T47D (cell line): ENCODE data around the gene SART3.

Source experiments
- DNase-seq, 2 experiments: peaks; one replicate each; pipeline versions ENCODE4 v3.0.0 to v3.0.0-alpha.2; 2011 to 2012; ENCODE audit warnings: low read depth in 1 of 2, low spot score in 1 of 2
- JUND ChIP-seq: IDR thresholded peaks from 2 replicates; pipeline ENCODE4 v1.6.1; 2012; ENCODE audit warnings: low read depth
- in situ Hi-C: cut with HindIII; loops from 2 replicates; pipeline ENCODE4 v1.10.0; 2016; ENCODE audit warnings: low sequenced_read_pairs, low pct_unique_long_range_greater_than_20kb

SART3 gene

GRCh38 chr12:108484845-108485244 is 76.1 kb downstream of the SART3 start:
- TF ChIP-seq JUND = no peak
- DNase-seq = no peak
- in situ Hi-C loops = no loop called here

DNA sequence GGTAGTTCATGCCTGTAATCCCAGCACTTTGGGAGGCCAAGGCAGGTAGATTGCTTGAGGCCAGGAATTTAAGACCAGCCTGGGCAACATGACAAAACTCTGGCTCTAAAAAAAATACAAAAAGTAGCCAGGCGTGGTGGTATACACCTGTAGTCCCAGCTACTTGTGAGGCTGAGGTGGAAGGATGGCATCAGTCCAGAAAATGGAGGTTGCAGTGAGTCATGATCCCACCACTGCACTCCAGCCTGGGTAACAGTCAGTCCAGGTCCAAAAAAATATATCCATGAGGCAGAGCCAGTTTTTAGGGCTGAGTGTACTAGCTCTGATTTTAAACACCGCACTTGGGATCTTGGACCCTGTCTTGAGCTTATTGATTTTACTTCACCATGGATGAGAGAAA is 76.5 kb downstream of the SART3 start:
- TF ChIP-seq JUND = no peak
- in situ Hi-C loops = no loop called here
- no peak for DNase-seq

DNA sequence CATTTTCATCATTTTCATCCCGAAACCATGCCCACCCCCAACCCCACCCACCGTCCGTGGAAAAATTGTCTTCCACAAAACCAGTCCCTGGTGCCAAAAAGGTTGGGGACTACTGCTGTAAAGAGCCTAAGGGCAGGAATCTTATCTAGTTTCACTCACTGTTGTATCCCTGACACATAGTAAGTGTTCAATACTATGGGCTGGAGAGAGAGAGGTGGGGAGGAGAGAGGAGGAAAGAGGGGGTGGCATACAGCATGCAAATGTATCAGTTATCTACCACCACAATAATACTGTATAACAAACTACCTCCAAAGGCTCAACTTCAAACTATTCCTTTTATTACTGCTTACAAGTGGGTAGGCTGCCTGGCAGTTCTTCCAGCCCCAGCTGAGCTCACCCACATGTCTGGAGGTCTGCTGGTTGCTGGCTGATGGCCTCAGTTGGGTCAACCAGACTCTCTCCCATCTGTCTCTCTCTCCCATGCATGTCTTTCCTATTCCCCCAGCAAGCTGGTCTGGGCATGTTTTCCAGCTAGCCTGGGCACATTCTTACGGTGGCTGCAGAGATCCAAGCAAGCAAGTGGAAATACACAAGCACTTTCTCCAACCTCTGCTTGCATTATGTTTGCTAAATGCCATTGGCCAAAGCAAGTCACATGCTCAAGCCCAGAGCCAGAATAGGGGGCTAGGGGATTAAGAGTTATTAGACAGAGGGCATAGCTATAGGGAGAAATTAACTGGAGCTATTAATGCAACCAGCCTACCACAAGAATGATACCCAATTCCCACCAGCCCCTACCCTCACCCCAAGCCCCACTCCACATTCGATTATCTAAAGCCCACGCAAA is 77.5 kb downstream of the SART3 start:
- in situ Hi-C loops = no loop called here
- peak in 1 of 2 experiments; percentile 21 for DNase-seq
- TF ChIP-seq JUND = no peak

- in situ Hi-C loops = no loop called here
- no peak for DNase-seq
- TF ChIP-seq JUND = no peak
Observed at GRCh38 chr12:108482717-108483212, 78.2 kb downstream of the SART3 start.

GRCh38 chr12:108479364-108480070 is 81.5 kb downstream of the SART3 start:
- no peak for DNase-seq
- TF ChIP-seq JUND = no peak
- in situ Hi-C loops = no loop called here

GRCh38 chr12:108478611-108479206 is 82.3 kb downstream of the SART3 start:
- no peak for DNase-seq
- TF ChIP-seq JUND = no peak
- in situ Hi-C loops = no loop called here

GRCh38 chr12:108477881-108478259 is 83.1 kb downstream of the SART3 start:
- in situ Hi-C loops = no loop called here
- no peak for TF ChIP-seq JUND

DNA sequence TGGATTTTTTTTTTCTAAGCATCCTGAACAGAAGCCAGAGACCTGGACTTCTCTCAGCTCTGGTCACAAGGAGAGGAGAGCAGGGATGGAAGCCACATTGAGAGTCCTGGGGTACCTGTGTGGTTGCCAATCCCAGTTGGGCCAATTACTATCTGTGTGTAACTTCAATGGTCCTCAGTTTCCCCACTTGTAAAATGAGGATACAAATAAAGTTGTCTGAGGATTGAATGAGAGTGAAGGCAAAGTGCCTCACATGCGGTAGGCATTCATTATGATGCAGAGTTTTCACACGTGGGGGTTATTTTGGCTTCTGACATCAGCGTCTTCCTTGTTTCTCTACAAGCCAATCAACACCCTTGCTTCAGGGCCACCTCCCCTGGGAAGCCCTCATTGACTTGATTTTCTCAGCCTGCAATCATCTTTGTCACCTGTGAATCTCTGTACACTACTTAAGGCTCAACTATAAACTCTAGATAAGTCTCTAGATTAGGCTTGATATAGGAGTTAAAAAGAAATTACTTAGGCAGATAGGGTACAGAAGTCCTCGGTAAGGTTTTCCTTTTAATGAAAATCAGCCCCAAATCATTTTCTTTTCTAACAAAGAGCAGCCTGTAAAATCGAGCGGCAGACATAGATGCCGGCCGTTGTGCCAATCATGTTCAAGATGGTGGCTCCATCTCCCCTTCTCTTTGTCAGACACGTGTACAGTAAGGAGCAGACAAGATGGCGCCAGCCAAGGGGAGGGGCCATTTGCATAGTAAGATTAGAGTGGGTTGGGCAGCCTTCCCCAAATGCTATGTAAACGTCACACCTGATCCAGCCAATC is 83.7 kb downstream of the SART3 start:
- no peak for TF ChIP-seq JUND
- in situ Hi-C loops = no loop called here
- DNase-seq = peak in 1 of 2 experiments; percentile 77

More at GRCh38 chr12:108477881-108478259, 83.1 kb downstream of the SART3 start:
- DNase-seq = no peak

DNA sequence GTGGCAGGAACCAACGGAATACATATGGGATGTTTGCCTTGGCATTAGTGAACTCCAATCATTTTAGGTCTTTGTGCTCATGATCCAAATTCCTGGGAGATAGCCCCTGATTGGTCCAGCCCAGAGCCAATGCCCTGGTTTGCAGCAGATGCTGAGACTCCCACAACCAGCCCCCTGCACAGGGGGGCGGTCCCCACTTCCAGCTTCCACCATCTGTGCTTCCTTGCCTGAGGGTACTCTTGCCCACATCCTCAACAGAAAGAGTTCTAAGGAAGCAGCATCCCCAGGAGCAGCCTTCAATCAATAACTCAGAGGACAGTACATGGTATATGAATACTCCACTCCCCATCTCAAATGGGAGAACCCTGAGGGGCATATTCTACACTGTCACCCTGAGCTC is 85.6 kb downstream of the SART3 start:
- no peak for DNase-seq
- in situ Hi-C loops = no loop called here
- TF ChIP-seq JUND = no peak

- in situ Hi-C loops = no loop called here
- no peak for DNase-seq
- no peak for TF ChIP-seq JUND
Observed at GRCh38 chr12:108473400-108474055, 87.4 kb downstream of the SART3 start.
